ENCODE results near the gene FBXO38. TPM values are rescaled to one million over a fixed set of nuclear protein-coding genes. Genes with fewer than 3 reads are reported as not detected.

The FBXO38 gene
- total RNA-seq, 1 donor from 2014 or later: 37.7 TPM

DNA sequence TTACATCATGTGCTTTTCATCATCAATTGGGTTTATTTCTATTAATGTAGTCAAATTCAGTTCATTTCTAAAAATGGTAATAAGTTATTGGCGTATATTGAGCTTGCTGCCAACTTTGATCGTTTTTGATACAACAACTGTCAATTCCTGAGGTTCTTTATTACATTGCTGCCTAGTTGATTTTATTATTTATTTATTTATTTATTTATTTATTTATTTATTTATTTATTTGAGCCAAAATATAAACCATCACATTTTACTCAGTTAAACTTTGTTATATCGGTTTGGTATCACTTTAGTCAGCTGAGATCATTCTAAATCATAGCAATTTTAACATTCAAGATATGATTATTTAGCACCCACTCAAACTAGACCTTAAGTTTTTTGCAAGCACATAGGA, 100.0 kb downstream of the FBXO38 start:
- Mint-ChIP-seq H3K4me3 (ENCODE audit: unreplicated experiment) (no peak overlapping the region), H3K27me3 (ENCODE audit: low read depth) (peaks cover 40% of the 10 kb centered on the region), H3K36me3 (ENCODE audit: low read depth) (no peaks in the 10 kb centered on the region), H3K27ac (ENCODE audit: unreplicated experiment) (no peak overlapping the region), H3K4me1 (ENCODE audit: low read depth) (peaks cover 6% of the 10 kb centered on the region), H3K9me3 (ENCODE audit: low read depth) (no peaks in the 10 kb centered on the region)
- TF ChIP-seq CTCF (IDR thresholded peaks at IDR 0.05): no peak
- no peak for DNase-seq (ENCODE audit: low spot score)

DNA sequence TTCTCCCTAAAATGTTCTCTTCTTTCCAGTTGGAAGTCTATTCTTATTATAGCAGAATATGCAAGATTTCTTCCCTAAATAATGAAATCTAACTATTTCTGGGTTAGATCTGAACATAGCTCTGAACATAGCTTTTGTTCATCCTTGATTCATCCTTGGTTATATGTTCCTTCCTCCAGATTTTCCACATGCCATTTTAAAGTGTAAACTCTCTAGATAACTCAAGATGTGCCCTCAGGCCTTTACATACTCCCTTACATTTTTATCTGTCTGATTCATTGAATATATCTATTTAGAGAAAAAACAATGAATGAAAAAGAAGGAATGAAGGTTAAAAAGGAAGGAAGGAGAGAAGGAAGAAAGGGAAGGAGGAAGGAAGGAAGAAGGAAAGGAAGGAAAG, 100.9 kb downstream of the FBXO38 start:
- Mint-ChIP-seq H3K27me3 (ENCODE audit: low read depth) (peaks cover 43% of the 10 kb centered on the region), H3K4me3 (ENCODE audit: unreplicated experiment) (no peak overlapping the region), H3K4me1 (ENCODE audit: low read depth) (peaks cover 6% of the 10 kb centered on the region), H3K36me3 (ENCODE audit: low read depth) (no peaks in the 10 kb centered on the region), H3K27ac (ENCODE audit: unreplicated experiment) (no peak overlapping the region), H3K9me3 (ENCODE audit: low read depth) (no peaks in the 10 kb centered on the region)
- DNase-seq (ENCODE audit: low spot score): no peak
- TF ChIP-seq CTCF (IDR thresholded peaks at IDR 0.05): no peak

DNA sequence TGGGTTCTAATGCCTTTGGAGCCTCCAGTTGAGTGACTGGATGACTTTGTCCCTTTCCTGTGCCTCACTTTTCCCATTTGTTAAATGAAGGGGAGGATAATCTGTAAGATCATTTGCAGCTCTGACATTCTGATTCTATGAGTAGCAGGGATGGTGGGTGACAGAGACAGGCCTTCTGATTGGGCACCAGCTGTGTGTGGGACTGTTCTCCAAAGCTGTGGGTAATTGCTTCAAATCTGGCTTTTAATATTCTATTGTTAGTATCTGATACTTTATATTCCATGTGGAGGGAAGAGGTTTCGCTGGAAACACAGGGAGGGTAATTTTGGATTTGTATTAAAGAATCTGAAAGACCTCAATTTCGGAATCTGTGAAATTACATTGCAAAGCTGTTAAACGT, 102.7 kb downstream of the FBXO38 start:
- no peak for DNase-seq (ENCODE audit: low spot score)
- no peaks in the 10 kb centered on the region for H3K36me3 Mint-ChIP-seq (ENCODE audit: low read depth)
- no peak for TF ChIP-seq CTCF (IDR thresholded peaks at IDR 0.05)
- peaks cover 45% of the 10 kb centered on the region for H3K27me3 Mint-ChIP-seq (ENCODE audit: low read depth)
- peaks cover 6% of the 10 kb centered on the region for H3K4me1 Mint-ChIP-seq (ENCODE audit: low read depth)
- no peaks in the 10 kb centered on the region for H3K9me3 Mint-ChIP-seq (ENCODE audit: low read depth)
- H3K27ac Mint-ChIP-seq (ENCODE audit: unreplicated experiment): no peak overlapping the region
- H3K4me3 Mint-ChIP-seq (ENCODE audit: unreplicated experiment): no peak overlapping the region

DNA sequence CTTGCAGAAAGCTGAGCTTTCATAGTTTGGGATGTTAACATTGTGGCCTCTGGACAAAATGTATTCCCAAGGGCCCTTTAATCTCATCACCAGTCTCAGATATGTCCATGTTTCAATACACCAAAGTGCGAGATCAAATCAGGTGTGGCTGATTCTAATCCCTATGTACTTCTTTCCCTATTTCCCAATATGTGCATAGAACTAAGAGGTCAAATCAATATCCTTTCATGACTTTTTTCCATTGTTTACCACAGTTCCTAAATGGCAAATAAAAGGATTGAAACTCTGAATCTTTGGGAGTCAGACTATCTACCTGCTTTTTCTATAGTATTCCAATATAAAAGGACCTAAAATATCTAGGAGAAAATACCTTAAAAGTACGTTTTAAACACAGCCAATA, 105.0 kb downstream of the FBXO38 start:
- H3K9me3 Mint-ChIP-seq (ENCODE audit: low read depth): no peaks in the 10 kb centered on the region
- no peak overlapping the region for H3K27ac Mint-ChIP-seq (ENCODE audit: unreplicated experiment)
- peaks cover 39% of the 10 kb centered on the region for H3K27me3 Mint-ChIP-seq (ENCODE audit: low read depth)
- no peak for DNase-seq (ENCODE audit: low spot score)
- H3K36me3 Mint-ChIP-seq (ENCODE audit: low read depth): no peaks in the 10 kb centered on the region
- H3K4me3 Mint-ChIP-seq (ENCODE audit: unreplicated experiment): no peak overlapping the region
- peaks cover 6% of the 10 kb centered on the region for H3K4me1 Mint-ChIP-seq (ENCODE audit: low read depth)
- TF ChIP-seq CTCF (IDR thresholded peaks at IDR 0.05): no peak

DNA sequence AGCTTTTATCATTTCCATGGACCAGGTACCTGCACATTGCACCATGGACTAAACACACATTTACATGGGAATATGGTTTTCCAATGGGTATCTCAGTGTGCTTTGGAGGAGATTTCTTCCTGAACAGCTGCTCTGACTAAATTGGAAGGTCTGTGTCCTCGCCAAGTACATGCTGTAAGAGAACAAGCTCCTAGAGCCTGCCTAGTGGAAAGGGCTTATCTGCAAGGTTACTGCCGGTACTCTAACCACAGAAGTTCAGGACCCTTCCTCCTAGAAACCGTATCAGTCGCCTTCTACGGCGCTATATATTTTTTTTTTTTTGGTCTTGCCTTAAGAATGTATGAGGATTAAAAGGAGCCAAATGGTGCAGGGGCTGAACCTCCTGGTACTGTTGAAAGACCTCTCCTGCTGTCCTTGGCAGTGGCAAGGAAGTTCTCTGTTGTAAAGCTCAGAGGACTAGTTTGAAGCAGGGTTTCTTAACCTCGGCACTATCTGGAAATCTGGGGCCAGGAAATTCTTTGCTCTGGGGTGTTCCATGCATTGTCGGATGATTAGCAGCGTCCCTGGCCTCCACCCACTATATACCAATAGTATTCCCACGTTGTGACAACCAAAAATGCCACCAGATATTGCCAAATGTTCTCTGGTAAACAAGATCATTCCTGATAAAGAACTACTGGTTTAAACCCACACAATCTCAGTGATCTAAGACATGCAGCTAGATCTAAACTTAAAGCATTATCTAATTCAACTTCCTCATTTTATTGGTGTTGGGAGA, 107.4 kb downstream of the FBXO38 start:
- Mint-ChIP-seq H3K36me3 (ENCODE audit: low read depth) (no peaks in the 10 kb centered on the region), H3K27me3 (ENCODE audit: low read depth) (peaks cover 43% of the 10 kb centered on the region), H3K4me1 (ENCODE audit: low read depth) (no peaks in the 10 kb centered on the region), H3K4me3 (ENCODE audit: unreplicated experiment) (no peak overlapping the region), H3K9me3 (ENCODE audit: low read depth) (no peaks in the 10 kb centered on the region), H3K27ac (ENCODE audit: unreplicated experiment) (no peak overlapping the region)
- TF ChIP-seq CTCF (IDR thresholded peaks at IDR 0.05): no peak
- no peak for DNase-seq (ENCODE audit: low spot score)
